Measurements from ENCODE around the gene UAP1L1.
A peak's percentile ranks its signal among the peaks of the same experiment; 100 is the strongest.

Gene UAP1L1

GRCh38 chr9:137086531-137087408, 9.5 kb downstream of the UAP1L1 start, which contains the start of gene MAN1B1:
TSS of gene MAN1B1 (plus strand) at chr9:137086985. CDS start at chr9:137087000, 15 bp downstream.
- in situ Hi-C loops (cut with MboI; ENCODE audit: low sequenced_read_pairs, unreplicated experiment): no loop called here
- TF ChIP-seq, protein P1, sequence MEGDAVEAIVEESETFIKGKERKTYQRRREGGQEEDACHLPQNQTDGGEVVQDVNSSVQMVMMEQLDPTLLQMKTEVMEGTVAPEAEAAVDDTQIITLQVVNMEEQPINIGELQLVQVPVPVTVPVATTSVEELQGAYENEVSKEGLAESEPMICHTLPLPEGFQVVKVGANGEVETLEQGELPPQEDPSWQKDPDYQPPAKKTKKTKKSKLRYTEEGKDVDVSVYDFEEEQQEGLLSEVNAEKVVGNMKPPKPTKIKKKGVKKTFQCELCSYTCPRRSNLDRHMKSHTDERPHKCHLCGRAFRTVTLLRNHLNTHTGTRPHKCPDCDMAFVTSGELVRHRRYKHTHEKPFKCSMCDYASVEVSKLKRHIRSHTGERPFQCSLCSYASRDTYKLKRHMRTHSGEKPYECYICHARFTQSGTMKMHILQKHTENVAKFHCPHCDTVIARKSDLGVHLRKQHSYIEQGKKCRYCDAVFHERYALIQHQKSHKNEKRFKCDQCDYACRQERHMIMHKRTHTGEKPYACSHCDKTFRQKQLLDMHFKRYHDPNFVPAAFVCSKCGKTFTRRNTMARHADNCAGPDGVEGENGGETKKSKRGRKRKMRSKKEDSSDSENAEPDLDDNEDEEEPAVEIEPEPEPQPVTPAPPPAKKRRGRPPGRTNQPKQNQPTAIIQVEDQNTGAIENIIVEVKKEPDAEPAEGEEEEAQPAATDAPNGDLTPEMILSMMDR (IDR thresholded peaks at IDR 0.05; ENCODE audit: borderline replicate concordance, control extremely low read depth, extremely low read depth, insufficient read depth, missing control alignments): no peak
- DNase-seq (ENCODE audit: low spot score): peak; percentile 99

DNA sequence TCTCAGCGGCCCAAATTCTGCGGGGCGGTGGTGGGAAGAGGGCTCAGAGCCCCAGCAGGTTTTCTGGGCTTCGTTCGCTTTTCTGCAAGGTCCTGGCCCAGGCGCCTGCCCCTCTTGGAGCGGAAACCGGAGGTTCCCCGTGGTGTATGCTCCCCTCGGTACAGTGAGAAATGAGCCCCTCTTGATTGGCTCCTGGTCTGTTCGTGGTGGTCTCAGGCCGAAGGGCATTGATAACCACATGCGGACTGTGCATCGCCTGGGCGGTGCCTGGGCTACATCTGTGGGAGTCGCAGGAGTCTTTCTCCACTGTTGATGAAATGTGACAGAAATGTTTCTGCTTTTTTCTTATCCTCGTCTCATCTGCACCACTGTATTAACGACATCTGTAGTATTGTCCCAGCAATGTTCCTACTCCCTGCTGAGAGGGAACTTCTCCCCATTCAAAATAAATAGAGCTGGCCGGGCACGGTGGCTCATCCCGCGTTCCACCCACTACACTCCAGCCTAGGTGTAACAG, 10.2 kb downstream of the UAP1L1 start:
- DNase-seq (ENCODE audit: low spot score): no peak
- TF ChIP-seq, protein P1 (IDR thresholded peaks at IDR 0.05; ENCODE audit: borderline replicate concordance, control extremely low read depth, extremely low read depth, insufficient read depth, missing control alignments): no peak
- in situ Hi-C loops (cut with MboI; ENCODE audit: low sequenced_read_pairs, unreplicated experiment): no loop called here

- no peak for DNase-seq (ENCODE audit: low spot score)
- TF ChIP-seq, protein P1 (IDR thresholded peaks at IDR 0.05; ENCODE audit: borderline replicate concordance, control extremely low read depth, extremely low read depth, insufficient read depth, missing control alignments): no peak
These were observed 10.8 kb downstream of the UAP1L1 start for GRCh38 chr9:137088121-137088520.

DNA sequence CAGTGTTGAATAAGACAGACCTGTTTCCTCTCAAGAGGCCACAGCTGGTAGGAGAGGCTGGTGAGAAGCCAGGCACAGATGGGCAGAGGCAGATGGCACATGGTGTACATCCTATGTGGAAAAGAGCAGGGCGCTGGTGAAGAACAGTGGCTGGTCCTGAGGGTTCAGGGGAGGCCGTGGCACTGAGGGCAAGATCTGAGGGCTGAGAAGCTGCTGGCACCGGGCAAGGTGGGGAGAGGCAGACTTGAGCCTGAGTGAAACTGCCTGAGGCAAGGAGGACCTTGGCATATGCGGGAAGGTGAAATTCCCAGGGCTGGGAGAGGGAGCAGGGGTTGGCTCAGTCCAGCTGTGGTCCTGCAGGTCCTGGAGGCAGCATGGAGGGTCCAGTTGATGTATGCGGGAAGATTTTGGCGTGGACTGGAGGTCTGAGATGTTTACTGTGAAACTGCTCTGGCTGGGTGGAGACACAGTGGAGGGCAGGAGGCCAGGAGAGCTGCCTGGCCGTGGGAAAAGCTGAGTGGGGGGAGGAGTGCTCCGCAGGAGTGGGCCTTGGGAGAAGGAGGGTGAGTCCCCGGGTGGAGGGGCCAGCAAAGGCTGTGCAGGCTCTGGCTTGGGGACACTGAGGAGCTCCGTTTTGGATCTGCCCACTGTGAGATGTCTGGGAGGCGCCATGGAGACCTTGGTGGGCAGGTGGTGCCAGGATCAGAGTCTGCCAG, 12.1 kb downstream of the UAP1L1 start:
- no peak for DNase-seq (ENCODE audit: low spot score)

More at GRCh38 chr9:137088121-137088520, 10.8 kb downstream of the UAP1L1 start:
- in situ Hi-C loops (cut with MboI; ENCODE audit: low sequenced_read_pairs, unreplicated experiment): no loop called here

DNA sequence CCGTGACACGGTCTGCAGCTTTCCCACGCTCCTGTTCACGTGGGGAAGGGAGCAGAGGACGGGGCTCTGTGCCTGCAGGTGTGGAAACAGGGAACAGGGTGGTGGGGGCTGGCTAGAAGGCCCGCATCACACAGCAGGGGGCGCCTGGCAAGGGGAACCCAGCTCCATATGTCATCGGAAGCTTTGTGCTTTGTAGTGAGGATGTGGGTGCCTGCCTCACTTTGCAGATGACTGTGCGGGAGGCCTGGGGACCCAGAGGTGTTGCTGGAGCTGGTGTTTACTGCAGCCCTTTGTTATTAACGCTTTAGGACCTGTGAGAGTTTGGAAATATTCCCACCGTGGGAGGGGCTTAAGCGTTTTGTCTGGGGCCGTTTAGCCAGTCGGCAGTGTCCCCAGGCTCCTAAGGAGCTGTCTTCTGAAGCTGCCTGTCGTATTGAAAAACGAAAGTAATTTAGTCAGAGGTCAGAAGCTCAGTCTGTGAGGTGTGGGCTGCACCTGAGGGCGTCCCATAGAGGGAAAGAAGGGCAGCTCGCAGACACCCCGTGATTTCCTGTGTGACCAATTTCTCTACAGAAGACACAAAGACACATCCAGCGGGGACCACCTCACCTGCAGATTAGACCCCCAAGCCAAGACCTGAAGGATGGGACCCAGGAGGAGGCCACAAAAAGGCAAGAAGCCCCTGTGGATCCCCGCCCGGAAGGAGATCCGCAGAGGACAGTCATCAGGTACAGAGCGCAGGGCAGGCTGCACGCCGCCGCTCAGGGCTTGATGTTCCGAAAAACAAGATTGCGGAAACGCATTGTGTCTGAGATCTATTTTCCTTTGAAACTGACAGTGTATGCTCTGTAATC, 18.6 kb downstream of the UAP1L1 start:
- TF ChIP-seq, protein P1 (IDR thresholded peaks at IDR 0.05; ENCODE audit: borderline replicate concordance, control extremely low read depth, extremely low read depth, insufficient read depth, missing control alignments): peak; percentile 60
- DNase-seq (ENCODE audit: low spot score): peak; percentile 88
- in situ Hi-C loops (cut with MboI; ENCODE audit: low sequenced_read_pairs, unreplicated experiment): no loop called here

More for the DNA sequence above, 12.1 kb downstream of the UAP1L1 start:
- in situ Hi-C loops (cut with MboI; ENCODE audit: low sequenced_read_pairs, unreplicated experiment): no loop called here
- TF ChIP-seq, protein P1 (IDR thresholded peaks at IDR 0.05; ENCODE audit: borderline replicate concordance, control extremely low read depth, extremely low read depth, insufficient read depth, missing control alignments): no peak
